ENCODE data around the gene ITM2B.

Gene ITM2B

DNA sequence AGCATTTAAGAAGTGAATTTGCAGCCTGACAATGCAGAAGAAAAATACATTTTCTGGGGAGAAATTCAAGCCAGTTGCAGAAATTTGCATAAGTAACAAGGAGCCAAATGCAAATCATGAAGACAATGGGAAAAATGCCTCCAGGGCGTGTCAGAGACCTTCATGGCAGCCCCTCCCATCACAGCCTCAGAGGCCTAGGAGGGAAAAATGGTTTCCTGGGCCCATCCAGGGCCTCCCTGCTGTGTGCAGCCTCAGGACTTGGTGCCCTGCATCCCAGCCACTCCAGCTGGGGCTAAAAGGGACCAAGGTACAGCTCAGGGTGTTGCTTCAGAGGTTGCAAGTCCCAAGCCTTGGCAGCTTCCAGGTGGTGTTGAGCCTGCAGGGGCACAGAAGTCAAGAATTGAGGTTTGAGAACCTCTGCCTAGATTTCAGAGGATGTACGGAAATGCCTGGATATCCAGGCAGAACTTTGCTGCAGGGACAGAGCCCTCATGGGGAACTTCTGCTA is 16.7 kb upstream of the ITM2B start:
- TF ChIP-seq, protein P1, sequence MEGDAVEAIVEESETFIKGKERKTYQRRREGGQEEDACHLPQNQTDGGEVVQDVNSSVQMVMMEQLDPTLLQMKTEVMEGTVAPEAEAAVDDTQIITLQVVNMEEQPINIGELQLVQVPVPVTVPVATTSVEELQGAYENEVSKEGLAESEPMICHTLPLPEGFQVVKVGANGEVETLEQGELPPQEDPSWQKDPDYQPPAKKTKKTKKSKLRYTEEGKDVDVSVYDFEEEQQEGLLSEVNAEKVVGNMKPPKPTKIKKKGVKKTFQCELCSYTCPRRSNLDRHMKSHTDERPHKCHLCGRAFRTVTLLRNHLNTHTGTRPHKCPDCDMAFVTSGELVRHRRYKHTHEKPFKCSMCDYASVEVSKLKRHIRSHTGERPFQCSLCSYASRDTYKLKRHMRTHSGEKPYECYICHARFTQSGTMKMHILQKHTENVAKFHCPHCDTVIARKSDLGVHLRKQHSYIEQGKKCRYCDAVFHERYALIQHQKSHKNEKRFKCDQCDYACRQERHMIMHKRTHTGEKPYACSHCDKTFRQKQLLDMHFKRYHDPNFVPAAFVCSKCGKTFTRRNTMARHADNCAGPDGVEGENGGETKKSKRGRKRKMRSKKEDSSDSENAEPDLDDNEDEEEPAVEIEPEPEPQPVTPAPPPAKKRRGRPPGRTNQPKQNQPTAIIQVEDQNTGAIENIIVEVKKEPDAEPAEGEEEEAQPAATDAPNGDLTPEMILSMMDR (IDR thresholded peaks at IDR 0.05), result no peak
- no peak overlapping the region for H3K27ac ChIP-seq
- H3K4me3 ChIP-seq, result no peak overlapping the region
- no peak for DNase-seq (ENCODE audit: low spot score)

DNA sequence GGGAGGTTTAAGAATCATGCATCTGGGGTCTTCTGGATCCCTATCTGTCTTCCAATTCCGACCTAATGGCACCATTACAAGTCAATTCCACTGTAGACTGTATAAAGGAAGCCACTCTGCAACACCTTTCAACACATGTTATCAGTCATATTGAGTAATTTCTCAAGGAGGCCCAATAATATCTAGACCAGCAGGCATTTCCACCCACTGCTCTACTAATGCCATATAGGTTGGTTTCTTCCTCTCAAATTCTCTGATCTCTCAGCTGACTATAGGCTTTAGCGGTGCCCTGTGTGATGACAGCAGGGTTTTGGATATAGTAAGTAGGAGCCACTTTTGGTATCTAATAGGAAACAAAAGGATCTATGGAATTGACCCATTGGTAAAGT is 12.4 kb upstream of the ITM2B start:
- TF ChIP-seq, protein P1 (IDR thresholded peaks at IDR 0.05), result no peak
- no peak overlapping the region for H3K4me3 ChIP-seq
- no peak for DNase-seq (ENCODE audit: low spot score)
- H3K27ac ChIP-seq, result peak overlapping the region in 1 of 2 donors; percentile 80

DNA sequence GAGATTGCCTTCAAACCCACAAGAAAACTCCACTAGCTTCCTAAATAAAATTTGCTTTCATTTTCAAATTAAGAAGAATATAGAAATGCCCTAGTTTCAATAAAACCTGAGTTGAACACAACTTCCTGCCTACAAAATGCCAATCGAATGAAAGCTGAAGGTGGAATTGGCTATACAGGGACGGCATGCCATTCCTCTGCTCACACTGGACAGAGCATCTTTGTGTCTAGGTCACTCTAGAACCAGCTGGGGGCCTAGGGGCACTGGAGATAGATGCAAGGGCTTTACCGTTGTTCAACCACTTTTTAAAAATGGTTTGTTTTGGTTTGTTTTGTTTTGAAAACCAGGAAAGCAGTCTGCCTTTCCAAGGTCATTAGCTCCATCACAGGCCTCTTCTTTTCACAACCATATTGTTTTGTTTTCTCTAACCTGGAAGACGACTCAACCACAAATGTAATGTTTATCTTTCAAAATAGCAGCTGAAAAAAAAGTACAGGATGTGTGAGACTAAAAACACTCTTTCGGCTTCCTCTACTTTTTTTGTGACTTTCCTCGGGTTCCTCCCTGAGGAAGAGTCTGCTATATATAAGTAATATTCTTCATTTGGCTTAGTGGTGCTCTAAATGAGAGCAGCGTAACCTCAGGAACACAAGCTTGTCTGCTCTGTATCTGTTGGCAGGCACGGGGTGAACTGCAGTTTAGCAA is 11.9 kb upstream of the ITM2B start:
- H3K27ac ChIP-seq, result peak overlapping the region; percentile 49 to 80
- DNase-seq (ENCODE audit: low spot score), result no peak
- TF ChIP-seq, protein P1 (IDR thresholded peaks at IDR 0.05), result no peak
- H3K4me3 ChIP-seq, result peak overlapping the region; percentile 67

DNA sequence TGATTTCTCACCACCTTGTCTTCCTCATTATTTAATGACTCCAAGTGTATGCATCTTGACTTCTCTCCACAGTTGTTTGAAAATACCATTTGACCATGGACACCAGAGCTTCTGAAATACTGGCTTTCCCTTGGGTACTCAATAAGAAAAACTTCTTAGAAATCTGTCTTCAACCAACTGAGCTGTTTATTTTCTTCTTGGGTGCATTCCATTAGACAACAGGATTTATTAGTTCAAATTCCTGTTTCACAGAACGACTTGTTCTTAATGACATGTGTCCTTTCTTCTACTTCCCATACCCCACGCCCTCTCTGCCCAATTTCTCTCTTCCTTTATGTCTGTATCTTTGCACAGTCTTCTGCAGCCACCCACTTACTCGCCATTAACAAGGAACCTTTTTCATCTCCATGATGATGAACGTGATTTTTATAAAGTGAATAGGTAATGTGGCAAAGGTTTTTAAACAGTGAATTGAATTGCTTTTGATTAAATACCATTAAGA is 11.3 kb upstream of the ITM2B start:
- TF ChIP-seq, protein P1 (IDR thresholded peaks at IDR 0.05), result no peak
- Histone ChIP-seq H3K27ac (peak overlapping the region; percentile 49 to 80), H3K4me3 (peak overlapping the region; percentile 67)
- no peak for DNase-seq (ENCODE audit: low spot score)

DNA sequence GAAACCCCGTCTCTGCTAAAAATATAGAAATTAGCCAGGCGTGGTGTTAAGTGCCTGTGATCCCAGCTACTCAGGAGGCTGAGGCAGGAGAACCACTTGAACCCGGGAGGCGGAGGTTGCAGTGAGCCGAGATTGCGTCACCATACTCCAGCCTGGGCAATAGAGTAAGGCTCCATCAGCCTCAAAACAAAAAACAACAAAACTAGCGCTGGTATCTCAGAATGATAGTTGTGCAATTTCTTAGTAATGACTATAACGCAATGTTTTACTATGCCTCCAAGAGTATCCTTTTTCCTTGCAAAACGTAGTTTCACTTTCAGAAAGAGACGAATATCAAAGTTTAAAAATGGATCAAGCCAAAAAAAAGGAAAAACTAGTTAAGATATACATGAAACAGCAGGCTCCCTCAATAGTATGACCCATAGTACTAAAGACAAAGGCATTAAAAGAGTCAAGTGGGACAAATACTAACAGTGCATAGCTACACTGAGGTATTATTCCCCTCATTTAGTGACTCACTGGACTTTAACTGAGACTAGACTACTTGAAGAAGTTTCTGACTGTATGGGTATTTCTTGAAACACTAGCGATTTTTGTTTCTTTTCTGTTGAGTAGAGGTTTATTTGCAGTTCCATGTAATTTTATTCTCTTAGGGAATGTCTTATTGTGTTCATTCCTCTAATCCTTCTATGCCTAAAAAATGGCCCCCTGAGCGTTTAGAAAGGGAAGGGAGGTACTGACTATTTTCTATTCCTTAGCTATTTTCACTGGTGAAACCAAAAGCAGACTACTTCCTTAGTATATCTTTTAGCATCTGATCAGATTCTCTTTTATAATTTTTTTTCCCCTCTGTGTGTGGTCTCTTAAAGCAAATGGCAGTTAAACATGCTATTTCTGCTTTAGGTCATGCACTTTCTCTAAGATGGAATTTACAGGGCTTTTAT is 10.4 kb upstream of the ITM2B start:
- Histone ChIP-seq H3K27ac (peak overlapping the region; percentile 49 to 80), H3K4me3 (peak overlapping the region; percentile 67)
- TF ChIP-seq, protein P1 (IDR thresholded peaks at IDR 0.05), result no peak
- DNase-seq (ENCODE audit: low spot score), result no peak

DNA sequence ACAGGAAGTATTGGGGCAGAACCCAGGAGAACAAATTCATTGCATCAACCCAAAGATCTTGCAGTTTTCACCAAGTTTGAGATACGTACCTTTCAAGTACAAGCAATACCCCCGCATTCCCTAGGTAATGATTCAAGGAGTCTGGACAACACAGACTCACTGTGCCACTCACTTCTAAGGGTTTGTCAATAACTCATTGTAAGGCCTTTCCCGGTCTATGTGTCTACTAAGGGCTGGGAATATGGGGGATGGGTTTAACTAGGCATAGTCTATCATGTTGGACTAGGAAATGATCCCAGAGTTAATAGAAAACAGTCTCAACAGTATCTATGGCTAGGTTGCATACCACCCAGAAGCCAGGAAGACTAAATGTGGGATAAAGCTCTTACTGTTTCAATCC is 8.3 kb upstream of the ITM2B start:
- DNase-seq (ENCODE audit: low spot score), result no peak
- Histone ChIP-seq H3K27ac (no peak overlapping the region), H3K4me3 (no peak overlapping the region)
- TF ChIP-seq, protein P1 (IDR thresholded peaks at IDR 0.05), result no peak
